NCI-H446 (cell line): ENCODE data around the gene CCDC91.

Source experiments
- DNase-seq, 2 experiments: peaks; one replicate each; lab custom pipeline; 2025; lab: John Stamatoyannopoulos, UW

CCDC91 gene

GRCh38 chr12:28190321-28191050 lies at the start of gene CCDC91:
Gene CCDC91, plus strand, starts transcription at chr12:28190456. Its CDS starts 66,760 bp downstream, at chr12:28257216.
- DNase-seq = peak; percentile 52 to 83

GRCh38 chr12:28144059-28144458 lies 46.2 kb upstream of the CCDC91 start:
- DNase-seq = no peak

GRCh38 chr12:28144532-28144931 lies 45.7 kb upstream of the CCDC91 start:
- no peak for DNase-seq

- no peak for DNase-seq
Observed at GRCh38 chr12:28145216-28145615, 45.0 kb upstream of the CCDC91 start.

GRCh38 chr12:28149279-28149678 lies 41.0 kb upstream of the CCDC91 start:
- no peak for DNase-seq

GRCh38 chr12:28156362-28156761 lies 33.9 kb upstream of the CCDC91 start:
- DNase-seq = no peak

GRCh38 chr12:28156804-28157203 lies 33.5 kb upstream of the CCDC91 start:
- no peak for DNase-seq

GRCh38 chr12:28158353-28158752 lies 31.9 kb upstream of the CCDC91 start:
- DNase-seq = no peak

- no peak for DNase-seq
Observed at GRCh38 chr12:28159688-28160087, 30.6 kb upstream of the CCDC91 start.

GRCh38 chr12:28161697-28162096 lies 28.6 kb upstream of the CCDC91 start:
- DNase-seq = no peak

GRCh38 chr12:28162697-28163096 lies 27.6 kb upstream of the CCDC91 start:
- no peak for DNase-seq

- no peak for DNase-seq
Observed at GRCh38 chr12:28164644-28165275, 25.5 kb upstream of the CCDC91 start.

- DNase-seq = no peak
Observed at GRCh38 chr12:28167981-28168485, 22.2 kb upstream of the CCDC91 start.

GRCh38 chr12:28171356-28172060 lies 18.7 kb upstream of the CCDC91 start:
- DNase-seq = no peak

- peak; percentile 21 to 73 for DNase-seq
Observed at GRCh38 chr12:28172434-28173030, 17.7 kb upstream of the CCDC91 start.

GRCh38 chr12:28173440-28173839 lies 16.8 kb upstream of the CCDC91 start:
- DNase-seq = no peak

GRCh38 chr12:28175098-28175589 lies 15.1 kb upstream of the CCDC91 start:
- no peak for DNase-seq

- no peak for DNase-seq
Observed at GRCh38 chr12:28176295-28176694, 14.0 kb upstream of the CCDC91 start.

- DNase-seq = no peak
Observed at GRCh38 chr12:28177461-28177860, 12.8 kb upstream of the CCDC91 start.

- DNase-seq = no peak
Observed at GRCh38 chr12:28177905-28178304, 12.4 kb upstream of the CCDC91 start.

GRCh38 chr12:28178775-28179174 lies 11.5 kb upstream of the CCDC91 start:
- no peak for DNase-seq

GRCh38 chr12:28180786-28181185 lies 9.5 kb upstream of the CCDC91 start:
- no peak for DNase-seq
